Heart left ventricle (tissue), 16 donors: ENCODE data around the gene KCND3. TPM values are rescaled to one million over a fixed set of nuclear protein-coding genes. Genes with fewer than 3 reads are reported as not detected.

Source experiments
- ATAC-seq, 4 donors: fragments of 200-7000 bp; cut with Tn5 transposase; one replicate each; pipeline ENCODE4 v1.9.1; 2020 to 2022; ENCODE audit warnings: moderate library complexity in 4 of 4, mild to moderate bottlenecking in 3 of 4, moderate number of reproducible peaks in 1 of 4
- DNase-seq, 5 donors: peaks; one replicate each; pipeline ENCODE4 v3.0.0-alpha.2; 2020
- H3K27ac ChIP-seq, 12 donors: fragments of 200-600 bp; sonication (generic) in 4 of 12; one replicate each; pipeline versions ENCODE4 v1.5.0 to v1.8.0; 2016 to 2022; ENCODE audit warnings: mild to moderate bottlenecking in 2 of 12
- H3K27me3 ChIP-seq, 9 donors: fragments of 200-600 bp; sonication (generic) in 2 of 9; one replicate each; pipeline versions ENCODE4 v1.5.1 to v1.8.0; 2016 to 2022; ENCODE audit warnings: mild to moderate bottlenecking in 3 of 9
- H3K36me3 ChIP-seq, 9 donors: fragments of 200-600 bp; sonication (generic) in 2 of 9; one replicate each; pipeline versions ENCODE4 v1.5.0 to v1.8.0; 2018 to 2022; ENCODE audit warnings: mild to moderate bottlenecking in 2 of 9
- H3K4me1 ChIP-seq, 12 donors: fragments of 200-600 bp; sonication (generic) in 4 of 12; one replicate each; pipeline versions ENCODE4 v1.5.0 to v1.8.0; 2016 to 2022; ENCODE audit warnings: mild to moderate bottlenecking in 3 of 12
- H3K4me3 ChIP-seq, 12 donors: fragments of 200-600 bp; sonication (generic) in 4 of 12; one replicate each; pipeline versions ENCODE4 v1.5.0 to v1.8.0; 2017 to 2022; ENCODE audit warnings: mild to moderate bottlenecking in 9 of 12, moderate library complexity in 4 of 12
- H3K9me3 ChIP-seq, 12 donors: fragments of 200-600 bp; sonication (generic) in 4 of 12; one replicate each; pipeline versions ENCODE4 v1.5.0 to v1.8.0; 2016 to 2022; ENCODE audit warnings: mild to moderate bottlenecking in 1 of 12
- POLR2A ChIP-seq, 2 donors: fragments of 450-650 bp; IDR thresholded peaks; one replicate each; pipeline ENCODE4 v1.6.1; 2017; ENCODE audit warnings: antibody characterized with exemption in 2 of 2, mild to moderate bottlenecking in 2 of 2, moderate library complexity in 2 of 2
- whole genome bisulfite sequencing, 4 donors: extraction: QIAGEN DNeasy Blood & Tissue Kit in 2 of 4; methylation state at CpG; one replicate each; pipeline versions ENCODE4 v1.1.5 to v1.1.7; 2013 to 2018; 5-methylcytosine and 5-hydroxymethylcytosine counted together
- intact Hi-C, 10 donors: fragments of 100-400 bp; cut with DNase I; formaldehyde crosslinking; loops; one replicate each; pipeline versions ENCODE4 v1.11.1 to v1.14.2; 2022
- polyA plus RNA-seq, 2 donors: library from polyadenylated mRNA; stranded (reverse); fragments of 200-250 nt; gene quantifications; one replicate each; pipeline ENCODE4 v1.2.3, GENCODE V29; 2013
- total RNA-seq, 9 donors: library from RNA; depleted of rRNA in 2 of 9; stranded (reverse); fragments of >200 nt in 2 of 9; fragmentation: NEBNext Ultra II Directional in 3 of 9; extraction: Animal tissue kit (Norgen Biotek cat#: 25700) in 3 of 9; gene quantifications; one replicate each; pipeline versions ENCODE4 v1.1.0 to v1.2.4, GENCODE V29; 2016 to 2023
- TF ChIP-seq, protein P1 (sequence below), 12 donors: fragments of 200-600 bp; sonication (generic) in 4 of 12; IDR thresholded peaks; one replicate each; pipeline versions ENCODE4 v1.5.0 to v1.8.0; 2018 to 2022; ENCODE audit warnings: antibody characterized with exemption in 12 of 12, mild to moderate bottlenecking in 5 of 12
- donor health status: ischemic (EF 13 %, LVEDD 7.1; RV severe dilation, severe dysfunction).
- donor health status: healthy with polysubstance abuse.
- donor health status: DM: no; HTN: yes; CAD: no.
- donor health status: DM: no; HTN: no; CAD: no.
- donor health status: ischemic (EF 25% LVEDD 6.9; RV normal size, moderate dysfunction).
- donor health status: ischemic (EF 25% LVEDD 5.7; RV mildly dilated, moderate dysfunction).
- donor health status: healthy.
- donor health status: DM: yes; HTN: yes; CAD: no.
- donor health status: ischemic (EF 35%, LVEDD 5.7; RV mildly dilated, moderate dysfunction).
- donor health status: nonischemic (EF 11% LVEDD 7.7; RV severe dilation, severe dysfunction).
- donor health status: DM: yes; HTN: yes; CAD: no.
- donor health status: PGD.
- donor health status: ischemic (EF 29% LVEDD 5.4; RV normal size, mild dysfunction).
- donor health status: nonischemic (EF 23%, LVEDD 6.1; RV moderate dilation, normal function).

The KCND3 gene
- total and polyA plus RNA-seq, 11 donors: 7.2 to 23.0 (median 15.3) TPM

DNA sequence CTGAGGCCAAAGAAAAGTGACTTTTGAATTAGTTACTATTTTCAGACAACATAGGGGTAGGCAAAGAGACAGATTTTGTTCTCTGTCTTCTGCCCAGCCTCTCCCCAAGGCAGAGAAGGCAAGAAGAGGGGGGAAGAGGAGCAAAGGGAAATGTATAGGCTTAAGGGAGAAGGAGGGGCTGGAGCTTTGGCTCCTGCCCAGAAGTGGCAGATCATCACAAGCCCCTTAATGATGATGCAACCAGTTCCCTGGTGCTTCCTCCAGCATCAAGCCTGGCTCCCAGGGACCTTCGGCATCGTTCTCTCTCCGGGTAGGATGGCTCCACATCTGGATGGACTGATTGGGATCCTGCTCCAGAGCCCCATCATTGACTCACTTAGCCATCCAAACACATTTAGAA, 112.8 kb downstream of the KCND3 start:
- no peak overlapping the region for H3K4me3 ChIP-seq
- no peaks in the 10 kb centered on the region for H3K36me3 ChIP-seq
- intact Hi-C loops: no loop called here
- WGBS, 4 donors: 37 to 72% (median 59%) methylated on average over 3 of the region's 3 CpGs
- ATAC-seq: no peak
- H3K9me3 ChIP-seq: no peaks in the 10 kb centered on the region
- H3K4me1 ChIP-seq: peaks cover 0 to 67% (median 28%) of the 10 kb centered on the region in 12 donors
- no peak for TF ChIP-seq POLR2A (IDR thresholded peaks at IDR 0.05)
- TF ChIP-seq, protein P1, sequence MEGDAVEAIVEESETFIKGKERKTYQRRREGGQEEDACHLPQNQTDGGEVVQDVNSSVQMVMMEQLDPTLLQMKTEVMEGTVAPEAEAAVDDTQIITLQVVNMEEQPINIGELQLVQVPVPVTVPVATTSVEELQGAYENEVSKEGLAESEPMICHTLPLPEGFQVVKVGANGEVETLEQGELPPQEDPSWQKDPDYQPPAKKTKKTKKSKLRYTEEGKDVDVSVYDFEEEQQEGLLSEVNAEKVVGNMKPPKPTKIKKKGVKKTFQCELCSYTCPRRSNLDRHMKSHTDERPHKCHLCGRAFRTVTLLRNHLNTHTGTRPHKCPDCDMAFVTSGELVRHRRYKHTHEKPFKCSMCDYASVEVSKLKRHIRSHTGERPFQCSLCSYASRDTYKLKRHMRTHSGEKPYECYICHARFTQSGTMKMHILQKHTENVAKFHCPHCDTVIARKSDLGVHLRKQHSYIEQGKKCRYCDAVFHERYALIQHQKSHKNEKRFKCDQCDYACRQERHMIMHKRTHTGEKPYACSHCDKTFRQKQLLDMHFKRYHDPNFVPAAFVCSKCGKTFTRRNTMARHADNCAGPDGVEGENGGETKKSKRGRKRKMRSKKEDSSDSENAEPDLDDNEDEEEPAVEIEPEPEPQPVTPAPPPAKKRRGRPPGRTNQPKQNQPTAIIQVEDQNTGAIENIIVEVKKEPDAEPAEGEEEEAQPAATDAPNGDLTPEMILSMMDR (IDR thresholded peaks at IDR 0.05): no peak
- DNase-seq: no peak
- H3K27me3 ChIP-seq: peaks cover 0 to 5% (median 0%) of the 10 kb centered on the region in 9 donors
- H3K27ac ChIP-seq: peak overlapping the region in 1 of 12 donors; percentile 11

DNA sequence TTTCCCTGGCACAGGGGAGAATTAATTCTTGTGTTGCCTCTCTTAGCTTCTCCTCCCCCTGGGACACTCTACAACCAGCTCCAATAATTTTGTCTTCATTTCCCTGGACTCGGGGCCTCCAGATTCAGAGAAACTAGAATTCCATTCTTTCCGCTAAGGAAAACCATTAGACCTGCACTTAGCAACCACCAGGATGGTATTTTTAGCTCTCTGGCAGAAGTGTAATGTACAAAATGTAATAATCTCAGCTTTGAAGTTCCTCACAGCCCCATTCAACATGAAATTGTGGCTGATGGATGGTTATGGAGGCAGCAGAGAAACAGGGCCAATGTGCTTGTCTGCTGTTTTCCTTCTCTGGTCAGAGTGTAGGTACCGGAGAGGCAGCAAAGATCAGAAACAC, 113.8 kb downstream of the KCND3 start:
- Histone ChIP-seq H3K27ac (no peak overlapping the region), H3K4me3 (no peak overlapping the region), H3K27me3 (peaks cover 0 to 5% (median 0%) of the 10 kb centered on the region in 9 donors), H3K4me1 (peaks cover 0 to 57% (median 18%) of the 10 kb centered on the region in 12 donors), H3K9me3 (no peaks in the 10 kb centered on the region), H3K36me3 (no peaks in the 10 kb centered on the region)
- intact Hi-C loops: no loop called here
- ATAC-seq (peak in 3 of 4 donors; percentile 5 to 15 (median 11)), DNase-seq (no peak)
- 64 to 79% (median 68%) methylated on average over 3 of the region's 3 CpGs for WGBS, 4 donors
- TF ChIP-seq, protein P1 (IDR thresholded peaks at IDR 0.05): no peak
- TF ChIP-seq POLR2A (IDR thresholded peaks at IDR 0.05): no peak

GRCh38 chr1:111873460-111874030, 115.9 kb downstream of the KCND3 start:
- ATAC-seq (peak in 2 of 4 donors; percentile 48), DNase-seq (no peak)
- Histone ChIP-seq H3K27ac (no peak overlapping the region), H3K36me3 (no peaks in the 10 kb centered on the region), H3K9me3 (no peaks in the 10 kb centered on the region), H3K4me3 (no peak overlapping the region), H3K4me1 (peaks cover 0 to 54% (median 13%) of the 10 kb centered on the region in 12 donors), H3K27me3 (peaks cover 0 to 5% (median 0%) of the 10 kb centered on the region in 9 donors)
- no peak for TF ChIP-seq POLR2A (IDR thresholded peaks at IDR 0.05)
- TF ChIP-seq, protein P1 (IDR thresholded peaks at IDR 0.05): no peak
- WGBS, 4 donors: 72 to 78% (median 76%) methylated on average over 5 of the region's 5 CpGs
- intact Hi-C loops: no loop called here

DNA sequence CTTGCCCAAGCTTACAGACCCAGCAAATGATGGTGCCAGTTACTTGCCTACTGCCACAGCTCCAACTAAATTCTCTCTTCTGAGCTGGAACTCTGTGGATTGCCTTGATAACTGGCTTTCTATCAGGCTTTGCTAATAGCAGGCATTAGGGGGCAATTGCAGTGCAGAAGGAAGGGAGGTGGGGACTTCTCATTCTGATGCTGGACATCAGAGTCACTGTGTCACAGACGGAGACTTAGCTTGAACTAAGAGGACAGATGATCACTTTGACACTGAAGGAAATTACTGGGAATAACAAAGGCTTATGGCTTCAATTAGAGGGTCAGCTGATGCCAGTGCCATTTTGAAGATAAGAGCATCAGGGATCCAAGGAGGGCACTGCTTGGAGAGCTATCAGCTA, 119.3 kb downstream of the KCND3 start:
- Histone ChIP-seq H3K27me3 (peaks cover 0 to 3% (median 0%) of the 10 kb centered on the region in 9 donors), H3K4me3 (no peak overlapping the region), H3K4me1 (peaks cover 0 to 20% (median 0%) of the 10 kb centered on the region in 12 donors), H3K9me3 (no peaks in the 10 kb centered on the region), H3K36me3 (no peaks in the 10 kb centered on the region), H3K27ac (no peak overlapping the region)
- ATAC-seq: no peak
- WGBS, 4 donors: 90 to 95% (median 93%) methylated on average over 1 of the region's 1 CpG
- DNase-seq: no peak
- TF ChIP-seq, protein P1 (IDR thresholded peaks at IDR 0.05): no peak
- TF ChIP-seq POLR2A (IDR thresholded peaks at IDR 0.05): no peak
- intact Hi-C loops: no loop called here
